ENCODE data around the gene BRICD5.

The BRICD5 gene

GRCh38 chr16:2179107-2179501, 31.6 kb downstream of the BRICD5 start:
- FAIRE-seq: no peak

DNA sequence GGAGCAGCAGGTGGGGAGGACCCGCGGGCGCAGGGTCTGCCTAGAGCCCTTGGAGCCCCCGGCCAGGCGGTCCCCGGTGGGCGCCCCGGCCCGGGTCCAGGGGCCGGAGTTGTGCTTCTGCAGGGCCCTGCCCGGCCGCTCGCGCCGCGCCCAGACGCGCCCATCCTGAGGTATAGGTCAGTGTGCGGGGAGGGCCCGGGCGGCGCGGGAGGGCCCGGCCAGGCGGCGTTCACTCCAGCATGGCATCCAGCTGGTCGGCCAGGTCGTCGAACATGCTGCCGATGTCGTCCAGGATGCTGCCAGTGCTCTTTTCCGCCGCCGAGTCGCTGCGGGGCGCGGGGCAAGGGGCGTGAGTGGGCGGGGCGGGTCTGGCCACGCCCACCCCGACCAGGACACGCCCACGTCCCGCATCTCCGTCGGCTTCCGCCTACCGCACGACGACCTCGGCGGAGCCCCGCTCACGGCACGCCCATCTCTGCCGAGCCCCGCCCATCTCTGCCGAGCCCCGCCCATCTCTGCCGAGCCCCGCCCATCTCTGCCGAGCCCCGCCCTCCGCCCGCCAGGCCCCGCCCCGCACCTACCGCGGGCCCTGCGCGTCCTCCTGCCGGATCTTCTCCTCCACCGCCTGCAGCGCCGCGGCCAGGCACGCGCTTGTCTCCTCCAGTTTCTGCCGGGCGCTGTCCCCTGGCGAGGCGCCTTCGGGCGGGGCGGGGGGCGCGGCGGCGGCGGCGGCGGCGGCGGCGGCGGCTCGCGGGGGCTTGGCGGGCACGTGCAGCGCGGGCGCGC, 32.1 kb downstream of the BRICD5 start:
- FAIRE-seq: no peak

GRCh38 chr16:2177561-2177960, 33.1 kb downstream of the BRICD5 start:
- FAIRE-seq: no peak

- FAIRE-seq: no peak
These were observed 33.6 kb downstream of the BRICD5 start for GRCh38 chr16:2177101-2177500.

DNA sequence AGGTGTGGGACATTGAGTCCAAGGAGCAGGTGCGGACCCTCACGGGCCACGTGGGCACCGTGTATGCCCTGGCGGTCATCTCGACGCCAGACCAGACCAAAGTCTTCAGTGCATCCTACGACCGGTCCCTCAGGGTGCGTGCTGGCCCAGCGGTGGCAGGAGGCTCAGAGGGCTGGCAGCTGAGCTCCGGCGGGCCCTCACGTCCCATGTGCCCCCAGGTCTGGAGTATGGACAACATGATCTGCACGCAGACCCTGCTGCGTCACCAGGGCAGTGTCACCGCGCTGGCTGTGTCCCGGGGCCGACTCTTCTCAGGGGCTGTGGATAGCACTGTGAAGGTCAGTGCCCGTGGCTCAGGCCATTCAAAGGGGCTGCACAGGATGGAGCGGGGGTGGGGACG, 34.6 kb downstream of the BRICD5 start:
- no peak for FAIRE-seq

GRCh38 chr16:2175454-2175853, 35.2 kb downstream of the BRICD5 start:
- no peak for FAIRE-seq

- no peak for FAIRE-seq
These were observed 36.1 kb downstream of the BRICD5 start for GRCh38 chr16:2174396-2175131.

DNA sequence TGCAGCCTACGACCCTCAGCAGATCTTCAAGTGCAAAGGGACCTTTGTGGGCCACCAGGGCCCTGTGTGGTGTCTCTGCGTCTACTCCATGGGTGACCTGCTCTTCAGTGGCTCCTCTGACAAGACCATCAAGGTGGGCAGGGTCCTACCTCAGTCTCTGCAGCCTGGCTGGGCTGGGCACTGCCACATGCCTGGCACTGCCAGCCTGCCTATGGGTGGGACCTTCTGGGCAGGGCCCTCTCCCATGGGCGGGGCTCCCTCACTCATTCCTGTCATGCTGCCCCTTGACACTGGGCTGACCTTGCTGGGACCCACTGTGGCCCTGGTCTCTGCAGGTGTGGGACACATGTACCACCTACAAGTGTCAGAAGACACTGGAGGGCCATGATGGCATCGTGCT, 36.7 kb downstream of the BRICD5 start:
- no peak for FAIRE-seq

DNA sequence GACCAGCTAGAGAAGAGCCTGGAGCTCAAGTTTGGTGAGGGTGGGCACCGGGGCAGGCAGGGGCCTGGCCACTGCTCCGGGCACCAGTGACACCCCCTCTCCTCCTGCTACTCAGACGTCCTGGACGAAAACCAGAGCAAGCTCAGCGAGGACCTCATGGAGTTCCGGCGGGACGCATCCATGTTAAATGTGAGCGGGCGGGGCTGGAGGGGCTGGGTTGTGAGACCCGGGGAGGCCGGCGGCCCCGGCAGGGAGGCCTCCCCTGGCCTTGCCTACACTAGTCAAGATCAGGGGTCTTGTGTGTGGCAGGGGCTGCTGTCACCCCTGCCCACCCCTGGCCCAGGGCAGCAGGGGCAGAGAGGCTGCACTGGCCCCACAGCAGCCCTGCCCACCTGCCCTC, 37.3 kb downstream of the BRICD5 start:
- no peak for FAIRE-seq

GRCh38 chr16:2172688-2173335, 37.9 kb downstream of the BRICD5 start:
- FAIRE-seq: no peak

GRCh38 chr16:2171601-2172178, 39.0 kb downstream of the BRICD5 start:
- FAIRE-seq: no peak

GRCh38 chr16:2170587-2171435, 39.9 kb downstream of the BRICD5 start:
- FAIRE-seq: no peak

GRCh38 chr16:2170080-2170479, 40.6 kb downstream of the BRICD5 start:
- no peak for FAIRE-seq

- FAIRE-seq: no peak
These were observed 43.5 kb downstream of the BRICD5 start for GRCh38 chr16:2167068-2167638.

- FAIRE-seq: no peak
These were observed 44.2 kb downstream of the BRICD5 start for GRCh38 chr16:2166263-2167067.

GRCh38 chr16:2165861-2166260, 44.8 kb downstream of the BRICD5 start:
- no peak for FAIRE-seq

- no peak for FAIRE-seq
These were observed 47.3 kb downstream of the BRICD5 start for GRCh38 chr16:2163211-2163881.

DNA sequence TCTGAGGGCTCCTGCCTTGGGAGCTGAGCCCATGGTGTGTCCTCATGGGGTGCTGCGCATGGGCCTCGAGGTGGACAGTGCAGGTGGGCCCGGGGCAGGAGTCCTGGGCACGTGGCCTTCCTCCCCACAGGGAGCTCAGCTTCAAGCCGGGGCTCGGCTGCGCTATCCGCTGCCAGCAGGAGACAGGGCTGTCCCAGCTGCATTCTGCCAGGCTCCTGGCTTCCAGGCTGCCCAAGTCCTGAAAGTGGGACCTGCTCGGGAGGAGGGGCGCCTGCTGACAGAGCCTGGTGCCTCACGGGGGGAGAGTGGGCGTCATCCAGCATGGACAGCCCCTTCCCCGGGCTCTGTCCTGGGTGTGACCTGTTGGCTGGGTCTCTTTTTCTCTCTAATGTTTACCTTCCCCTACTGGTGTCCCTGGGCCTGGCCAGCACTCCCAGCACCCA, 48.0 kb downstream of the BRICD5 start:
- FAIRE-seq: no peak

- no peak for FAIRE-seq
These were observed 48.8 kb downstream of the BRICD5 start for GRCh38 chr16:2161911-2162310.

DNA sequence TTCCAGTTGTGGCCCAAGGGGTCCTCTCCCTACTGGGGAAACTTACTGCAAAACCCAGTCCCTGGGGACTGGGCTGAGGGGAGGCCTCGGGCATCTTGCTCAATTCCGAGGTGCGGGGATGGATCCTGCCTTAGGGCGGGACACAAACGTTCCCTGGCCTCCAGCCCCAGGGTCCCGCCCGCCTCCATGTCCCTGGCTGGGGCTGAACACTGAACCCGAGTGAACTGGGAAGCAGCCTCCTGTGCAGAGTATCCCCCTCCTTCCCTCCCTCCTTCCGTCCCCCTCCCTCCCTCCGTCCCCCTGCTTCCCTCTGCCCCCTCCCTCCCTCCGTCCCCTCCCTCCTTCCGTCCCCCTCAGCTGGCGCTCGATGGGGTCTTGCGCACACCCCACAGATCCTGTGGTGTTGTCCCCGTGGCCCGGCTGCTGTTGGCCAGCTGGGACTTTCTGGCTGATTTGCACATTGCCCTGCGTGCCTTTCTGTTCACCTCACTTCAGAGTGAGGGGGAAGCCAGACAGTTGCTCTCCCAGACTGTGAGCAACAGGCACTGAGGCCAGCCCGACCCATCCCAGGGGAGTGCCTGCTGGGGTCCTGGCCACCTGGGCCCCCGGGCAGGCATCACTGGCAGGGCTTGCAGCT, 49.6 kb downstream of the BRICD5 start:
- no peak for FAIRE-seq

Data from A204.1 (cell line).